GM04503 (cell line): ENCODE data around the gene RNF40.
"Not testable (repeated sequence)": the region's sequence is repeated elsewhere in the genome, so short reads cannot be mapped to it uniquely, and the experiment has no call there.

ENCODE experiments used
- DNase-seq: peaks from one replicate; pipeline ENCODE4 v3.0.0-alpha.2; 2012; ENCODE audit warnings: low read depth

Gene RNF40

GRCh38 chr16:30820952-30821421 is 58.9 kb downstream of the RNF40 start:
- no peak for DNase-seq

DNA sequence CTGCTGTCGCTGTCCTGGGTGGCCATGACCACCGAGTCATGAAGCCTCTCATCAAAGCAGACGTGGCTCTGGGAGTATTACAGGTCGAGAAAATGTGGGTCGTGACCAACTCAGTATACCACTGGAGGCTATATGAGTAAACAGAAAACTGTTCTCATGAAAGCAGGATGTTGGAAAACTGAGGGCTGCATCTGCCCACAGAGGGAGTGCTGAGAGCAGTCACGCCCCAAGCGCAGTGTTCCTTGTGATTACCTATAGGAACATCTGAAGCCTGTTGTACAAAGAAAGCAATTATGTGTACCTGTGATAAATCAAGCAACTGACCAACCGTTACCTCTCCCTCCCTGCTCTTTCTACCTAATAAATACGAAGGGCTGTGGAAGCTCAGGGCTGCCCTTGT is 59.3 kb downstream of the RNF40 start:
- DNase-seq: not testable (repeated sequence)

DNA sequence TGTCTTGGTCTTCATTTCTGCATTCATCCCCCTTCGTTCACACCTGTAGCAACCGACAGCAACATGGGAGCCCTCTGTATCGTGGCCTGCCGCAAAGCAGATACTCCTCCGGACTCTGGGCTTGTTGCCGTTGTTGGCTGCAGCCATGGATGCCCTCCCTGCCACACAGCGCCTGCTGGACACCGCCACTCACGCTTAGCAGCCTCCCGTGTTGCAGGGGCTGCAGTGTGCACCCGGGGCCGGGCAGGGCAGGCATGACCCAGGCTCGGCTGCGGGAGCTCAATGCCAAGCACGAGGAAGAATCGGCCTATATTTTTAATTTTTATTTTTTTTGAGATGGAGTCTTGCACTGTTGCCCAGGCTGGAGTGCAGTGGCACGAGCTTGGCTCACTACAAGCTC is 59.8 kb downstream of the RNF40 start:
- no peak for DNase-seq
